Stimulated activated CD4-positive, alpha-beta T cell treated with anti-CD3 and anti-CD28 coated beads, Interleukin-12 subunit alpha, Interleukin-12 subunit beta, amount 100 ng/mL, for 24 hours (primary cell): ENCODE results near the gene CALHM3.

ENCODE experiments used
- DNase-seq, 2 experiments: peaks; one replicate each; pipeline ENCODE4 v3.0.0-alpha.2; 2020; ENCODE audit warnings: low read depth in 2 of 2

The CALHM3 gene

GRCh38 chr10:103450201-103450695 lies 28.8 kb downstream of the CALHM3 start:
- DNase-seq = no peak

GRCh38 chr10:103449208-103450144 lies 29.6 kb downstream of the CALHM3 start:
- no peak for DNase-seq

DNA sequence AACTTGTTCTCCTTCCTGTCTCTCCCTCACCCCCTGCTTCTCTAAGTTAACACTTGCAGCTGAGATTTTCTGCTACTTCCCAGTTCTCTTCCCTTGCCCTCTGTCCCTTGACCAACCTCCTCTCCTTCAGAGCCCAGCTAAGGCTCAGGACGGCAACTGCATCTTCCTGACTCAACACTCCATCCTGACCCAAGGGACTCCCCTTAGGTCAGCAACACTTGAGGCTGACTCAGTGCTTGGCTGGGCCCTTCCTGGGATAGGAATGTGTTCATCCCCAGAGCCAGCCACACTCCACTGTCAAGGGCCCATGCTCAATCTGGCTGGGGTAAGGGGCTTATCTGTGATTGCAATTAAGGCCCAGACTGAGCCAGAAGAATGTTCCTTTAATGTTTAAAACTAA lies 30.3 kb downstream of the CALHM3 start:
- no peak for DNase-seq

- DNase-seq = no peak
Observed at GRCh38 chr10:103447187-103447586, 31.9 kb downstream of the CALHM3 start.

DNA sequence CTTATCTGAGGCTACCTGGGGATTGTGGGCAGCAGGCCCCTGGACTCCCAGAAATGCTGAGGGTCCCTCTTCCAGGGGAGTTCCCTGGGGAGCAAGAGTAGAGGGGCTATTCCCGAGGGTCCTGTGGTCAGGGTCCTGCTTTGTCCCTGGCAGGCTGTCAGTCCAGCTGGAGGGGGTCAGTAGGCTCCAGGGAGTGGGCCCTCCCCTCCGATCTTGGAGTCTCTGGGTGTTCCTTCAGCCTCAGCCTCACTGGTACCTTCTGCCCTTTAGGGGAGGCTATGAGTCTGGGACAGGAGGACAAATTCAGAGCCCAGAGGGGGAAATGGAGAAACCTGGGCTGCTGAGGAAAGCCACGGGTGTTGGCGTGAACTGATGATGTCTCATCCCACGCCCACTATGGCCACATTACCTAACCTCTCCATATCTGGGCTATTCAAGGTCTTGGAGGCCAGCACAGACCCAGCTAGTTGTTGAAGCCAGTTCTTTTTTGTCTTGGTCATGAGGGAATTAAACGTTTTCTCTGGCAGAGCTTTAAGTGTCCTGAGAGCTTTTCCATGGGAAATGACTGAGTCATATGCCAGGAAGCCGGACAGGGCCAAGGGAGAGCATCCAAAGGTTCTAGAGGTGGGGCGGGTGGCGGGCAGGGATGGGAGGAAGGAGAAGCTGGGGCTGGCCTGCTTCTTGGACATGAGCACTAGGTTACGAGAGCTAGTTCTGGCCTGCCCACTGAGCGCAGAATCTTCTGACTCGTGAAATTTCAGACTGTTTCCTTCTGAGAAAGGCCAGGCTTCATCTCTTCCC lies 33.1 kb downstream of the CALHM3 start:
- DNase-seq = no peak

DNA sequence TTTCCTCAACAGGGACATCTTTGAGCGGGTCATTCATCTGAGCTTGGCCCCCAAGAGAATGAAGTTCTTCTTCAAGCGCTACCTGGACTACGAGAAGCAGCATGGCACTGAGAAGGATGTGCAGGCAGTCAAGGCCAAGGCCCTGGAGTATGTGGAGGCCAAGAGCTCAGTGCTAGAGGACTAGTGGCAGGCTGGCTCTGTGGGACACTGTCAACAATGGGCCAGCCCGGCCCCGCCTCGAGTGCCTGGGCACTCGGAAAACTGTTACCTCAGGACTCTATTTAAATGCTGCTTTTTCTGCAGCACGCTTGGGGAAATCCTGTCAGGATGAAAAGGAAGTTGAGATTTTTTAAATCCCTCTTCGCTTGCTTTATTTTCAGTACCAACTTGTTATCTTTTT lies 33.7 kb downstream of the CALHM3 start:
- no peak for DNase-seq

- no peak for DNase-seq
Observed at GRCh38 chr10:103444478-103444877, 34.6 kb downstream of the CALHM3 start.

GRCh38 chr10:103443475-103444185 lies 35.4 kb downstream of the CALHM3 start:
- DNase-seq = no peak

GRCh38 chr10:103442031-103442461 lies 37.0 kb downstream of the CALHM3 start:
- no peak for DNase-seq

GRCh38 chr10:103441611-103442010 lies 37.4 kb downstream of the CALHM3 start:
- no peak for DNase-seq

DNA sequence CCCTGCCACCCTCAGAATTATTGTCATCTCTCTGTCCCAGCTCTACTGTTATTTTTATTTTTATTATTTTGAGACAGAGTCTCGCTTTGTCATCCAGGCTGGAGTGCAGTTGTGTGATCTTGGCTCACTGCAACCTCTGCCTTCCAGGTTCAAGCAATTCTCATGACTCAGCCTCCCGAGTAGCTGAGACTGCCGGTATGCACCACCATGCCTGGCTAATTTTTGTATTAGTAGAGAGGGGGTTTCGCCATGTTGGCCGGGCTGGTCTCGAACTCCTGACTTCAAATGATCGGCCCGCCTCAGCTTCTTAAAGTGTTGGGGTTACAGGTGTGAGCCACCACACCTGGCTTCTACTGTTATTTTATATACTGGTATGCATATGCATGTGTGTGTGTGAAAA lies 37.8 kb downstream of the CALHM3 start:
- DNase-seq = no peak

- no peak for DNase-seq
Observed at GRCh38 chr10:103440416-103440815, 38.6 kb downstream of the CALHM3 start.

DNA sequence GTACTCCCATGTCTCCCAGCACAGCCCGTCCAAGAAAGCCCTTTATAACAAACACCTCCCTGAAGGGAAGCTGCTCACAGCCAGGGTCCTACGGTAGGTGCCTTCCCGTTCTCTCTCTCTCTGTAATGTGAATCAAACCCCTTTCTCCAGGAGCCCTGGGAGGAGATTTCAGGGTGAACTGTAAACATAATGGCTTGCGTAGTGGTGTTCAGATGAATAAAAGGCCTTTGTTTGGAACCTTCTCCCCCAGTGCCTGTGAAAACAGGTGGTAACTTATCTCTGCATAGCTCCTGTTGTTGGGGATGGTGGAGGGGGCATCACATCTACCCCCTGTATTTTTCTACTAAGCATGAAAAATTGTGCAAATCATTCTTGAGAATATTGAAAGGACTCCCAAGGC lies 39.3 kb downstream of the CALHM3 start:
- no peak for DNase-seq

- no peak for DNase-seq
Observed at GRCh38 chr10:103433858-103434257, 45.2 kb downstream of the CALHM3 start.

DNA sequence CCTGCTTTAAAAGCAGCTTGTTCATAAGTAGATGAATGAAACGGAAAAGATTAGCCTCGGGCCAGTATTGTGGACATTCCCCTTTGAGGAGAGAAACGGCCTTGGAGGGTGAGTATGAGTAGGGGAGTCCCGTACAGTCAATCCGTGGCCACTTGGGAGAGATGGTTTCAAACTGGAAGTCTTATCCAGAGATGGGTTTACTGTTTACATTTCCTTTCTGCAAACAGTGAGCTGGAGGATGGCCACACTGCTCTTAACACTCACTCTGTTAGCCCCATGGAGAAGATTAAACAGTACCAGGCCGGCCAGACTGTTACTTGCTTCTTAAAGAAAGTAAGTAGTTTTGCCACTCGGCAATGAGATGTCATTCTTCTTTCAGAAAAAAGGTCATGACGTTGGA lies 47.1 kb downstream of the CALHM3 start:
- no peak for DNase-seq

GRCh38 chr10:103429647-103430046 lies 49.4 kb downstream of the CALHM3 start:
- DNase-seq = no peak

DNA sequence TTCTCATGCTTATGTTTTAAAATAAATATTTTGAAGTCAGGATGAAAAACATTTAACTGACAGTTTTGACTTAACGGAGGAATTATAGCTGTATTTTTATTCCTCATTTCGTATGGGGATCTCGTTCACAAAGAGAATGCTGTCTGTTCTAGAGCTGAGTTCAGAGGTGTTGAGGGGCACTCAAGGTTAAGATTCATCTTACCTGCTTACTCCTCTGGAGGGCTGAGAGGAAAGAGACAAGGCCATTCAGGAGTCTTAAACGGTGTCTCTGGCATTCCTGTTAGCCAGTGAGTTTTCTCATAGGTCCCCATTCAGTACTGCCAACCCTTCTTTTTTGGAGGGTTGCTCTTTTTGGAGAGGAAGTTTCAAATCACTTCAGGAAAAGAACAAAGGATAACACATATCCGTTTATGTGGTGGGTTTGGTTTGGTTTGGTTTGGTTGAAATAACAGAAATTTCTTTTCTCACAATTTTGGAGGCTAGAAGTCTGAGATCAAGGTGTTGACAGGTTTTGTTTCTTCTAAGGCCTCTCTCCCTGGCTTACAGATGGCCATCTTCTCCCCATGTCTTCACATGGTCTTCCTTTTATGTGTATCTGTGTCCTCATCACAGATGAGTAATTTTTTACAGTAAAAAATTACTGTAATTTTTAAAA lies 49.9 kb downstream of the CALHM3 start:
- DNase-seq = no peak

GRCh38 chr10:103427866-103428265 lies 51.2 kb downstream of the CALHM3 start:
- DNase-seq = no peak

- no peak for DNase-seq
Observed at GRCh38 chr10:103423748-103424147, 55.3 kb downstream of the CALHM3 start.
